IMR-90 (cell line): ENCODE measurements around the gene WDR1. TPM values are rescaled to one million over a fixed set of nuclear protein-coding genes. Genes with fewer than 3 reads are reported as not detected.

Source experiments
- ATAC-seq: fragments of 200-7000 bp; cut with Tn5 transposase; 2 replicates; pipeline ENCODE4 v1.9.1; 2020; ENCODE audit warnings: low read depth, mild to moderate bottlenecking, moderate library complexity
- BruUV-seq: library from RNA; stranded (reverse); fragments of 400-500 nt; replicated peaks from 2 replicates; lab custom pipeline; 2021; lab: Mats Ljungman, UMichigan
- CTCF ChIA-PET: fragments of 300-600 bp; formaldehyde crosslinking; extraction: SDS; loops from one replicate; lab custom pipeline; 2021; ENCODE audit warnings: antibody characterized with exemption; lab: Yijun Ruan, JAX
- POLR2A ChIA-PET: fragments of 300-600 bp; sonication (Branson Sonifier 250); formaldehyde crosslinking; loops from one replicate; lab custom pipeline; 2022; ENCODE audit warnings: antibody characterized with exemption; ENCODE audit not compliant: unreplicated experiment; lab: Charles Lee
- DNase-seq: peaks from one replicate; pipeline ENCODE4 v3.0.0; 2013
- H2AFZ ChIP-seq: replicated peaks from 2 replicates; pipeline ENCODE3; 2013; ENCODE audit warnings: low read length, mild to moderate bottlenecking; ENCODE audit not compliant: poor library complexity
- H2AK5ac ChIP-seq: 2 replicates; pipeline ENCODE4 v1.6.1; 2013; ENCODE audit warnings: low read depth, low read length, inconsistent platforms
- H2AK9ac ChIP-seq: replicated peaks from 2 replicates; pipeline ENCODE3; 2013; ENCODE audit warnings: mild to moderate bottlenecking, low read depth, low read length, moderate library complexity; ENCODE audit not compliant: poor library complexity
- H2BK120ac ChIP-seq: 2 replicates; pipeline ENCODE4 v1.6.1; 2013; ENCODE audit warnings: low read depth, low read length, inconsistent platforms
- H2BK15ac ChIP-seq: 3 replicates; pipeline ENCODE4 v1.6.1; 2013; ENCODE audit warnings: low read depth, low read length, inconsistent platforms
- H2BK20ac ChIP-seq: 2 replicates; pipeline ENCODE4 v1.6.1; 2013; ENCODE audit warnings: low read depth, mild to moderate bottlenecking, inconsistent platforms, low read length, moderate library complexity
- H2BK5ac ChIP-seq: 2 replicates; pipeline ENCODE4 v1.6.1; 2013; ENCODE audit warnings: mild to moderate bottlenecking, low read depth, low read length, inconsistent platforms; ENCODE audit not compliant: poor library complexity, severe bottlenecking
- H3K14ac ChIP-seq: replicated peaks from 2 replicates; pipeline ENCODE4 v1.6.1; 2013; ENCODE audit warnings: low read depth, low read length, inconsistent platforms
- H3K18ac ChIP-seq: 2 replicates; pipeline ENCODE4 v1.6.1; 2013; ENCODE audit warnings: low read depth, low read length, control low read depth
- H3K23ac ChIP-seq: 2 replicates; pipeline ENCODE4 v1.6.1; 2013; ENCODE audit warnings: low read depth, low read length, inconsistent platforms
- H3K27ac ChIP-seq: 2 replicates; pipeline ENCODE4 v1.5.1; 2013; ENCODE audit warnings: mild to moderate bottlenecking, control low read depth, low read length; ENCODE audit not compliant: insufficient read depth
- H3K27me3 ChIP-seq: 2 replicates; pipeline ENCODE4 v1.6.1; 2013; ENCODE audit warnings: low read length; ENCODE audit not compliant: control insufficient read depth, insufficient read depth
- H3K36me3 ChIP-seq: 2 replicates; pipeline ENCODE4 v1.6.1; 2013; ENCODE audit warnings: low read length, mixed read lengths; ENCODE audit not compliant: control insufficient read depth, insufficient read depth
- H3K4ac ChIP-seq: 2 replicates; pipeline ENCODE4 v1.6.1; 2013; ENCODE audit warnings: low read depth, low read length, inconsistent platforms
- H3K4me1 ChIP-seq: 2 replicates; pipeline ENCODE4 v1.6.1; 2013; ENCODE audit warnings: low read length, mixed read lengths; ENCODE audit not compliant: control insufficient read depth, insufficient read depth
- H3K4me2 ChIP-seq: 2 replicates; pipeline ENCODE4 v1.6.1; 2013; ENCODE audit warnings: low read depth, mild to moderate bottlenecking, control low read depth, low read length, moderate library complexity
- H3K4me3 ChIP-seq: 2 replicates; pipeline ENCODE4 v1.5.1; 2013; ENCODE audit warnings: low read depth, mild to moderate bottlenecking, control low read depth, low read length, moderate library complexity; ENCODE audit not compliant: insufficient read depth
- H3K56ac ChIP-seq: 2 replicates; pipeline ENCODE4 v1.6.1; 2013; ENCODE audit warnings: low read length, inconsistent platforms; ENCODE audit not compliant: insufficient read depth; ENCODE audit errors: extremely low read depth
- H3K79me1 ChIP-seq, 2 experiments: 2 replicates each; pipeline ENCODE4 v1.6.1; 2013; ENCODE audit warnings: low read length in 2 of 2, inconsistent platforms in 1 of 2, low read depth in 1 of 2
- H3K9ac ChIP-seq: 2 replicates; pipeline ENCODE4 v1.6.1; 2013; ENCODE audit warnings: low read depth, low read length, control low read depth
- H3K9me1 ChIP-seq: 2 replicates; pipeline ENCODE4 v1.6.1; 2013; ENCODE audit warnings: low read length, inconsistent platforms; ENCODE audit not compliant: insufficient read depth
- H3K9me3 ChIP-seq: 2 replicates; pipeline ENCODE4 v1.6.1; 2013; ENCODE audit warnings: low read length; ENCODE audit not compliant: control insufficient read depth, insufficient read depth
- H4K20me1 ChIP-seq: 2 replicates; pipeline ENCODE4 v1.6.1; 2013; ENCODE audit warnings: low read length, inconsistent platforms; ENCODE audit not compliant: insufficient read depth
- H4K5ac ChIP-seq: 2 replicates; pipeline ENCODE4 v1.6.1; 2013; ENCODE audit warnings: mild to moderate bottlenecking, low read depth, low read length, control low read depth
- H4K8ac ChIP-seq, 2 experiments: 2 replicates each; pipeline ENCODE4 v1.6.1; 2013; ENCODE audit warnings: low read depth in 2 of 2, low read length in 2 of 2, control low read depth in 1 of 2, inconsistent platforms in 1 of 2
- H4K91ac ChIP-seq: 2 replicates; pipeline ENCODE4 v1.6.1; 2013; ENCODE audit warnings: low read depth, low read length, inconsistent platforms; ENCODE audit not compliant: insufficient read depth
- BHLHE40 ChIP-seq: fragments of 150-350 bp; IDR thresholded peaks from 2 replicates; pipeline ENCODE4 v1.6.1; 2016; ENCODE audit warnings: mild to moderate bottlenecking, low read depth, low read length
- CHD1 ChIP-seq: IDR thresholded peaks from 2 replicates; pipeline ENCODE4 v1.6.1; 2012; ENCODE audit warnings: low read depth, low read length, improper control_type of control experiment
- CTCF ChIP-seq: conservative IDR thresholded peaks from 2 replicates; pipeline ENCODE4 v1.5.1; 2012; ENCODE audit warnings: mild to moderate bottlenecking, low read depth, low read length, improper control_type of control experiment
- FOS ChIP-seq: fragments of 150-350 bp; IDR thresholded peaks from 2 replicates; pipeline ENCODE4 v1.6.1; 2016; ENCODE audit warnings: low read depth, low read length
- NFE2L2 ChIP-seq: fragments of 150-350 bp; IDR thresholded peaks from 2 replicates; pipeline ENCODE4 v1.6.1; 2016; ENCODE audit warnings: low read depth, mild to moderate bottlenecking, low read length
- POLR2A ChIP-seq: IDR thresholded peaks from 2 replicates; pipeline ENCODE4 v1.6.1; 2012; ENCODE audit warnings: mild to moderate bottlenecking, low read depth, low read length
- RAD21 ChIP-seq: IDR thresholded peaks from 2 replicates; pipeline ENCODE4 v1.6.1; 2012; ENCODE audit warnings: low read length, improper control_type of control experiment
- RCOR1 ChIP-seq: IDR thresholded peaks from 2 replicates; pipeline ENCODE4 v1.6.1; 2012; ENCODE audit warnings: mild to moderate bottlenecking, low read length, improper control_type of control experiment; ENCODE audit not compliant: insufficient replicate concordance
- RFX5 ChIP-seq: IDR thresholded peaks from 2 replicates; pipeline ENCODE4 v1.8.0; 2012; ENCODE audit warnings: low read depth, mild to moderate bottlenecking, low read length, moderate library complexity
- SMC3 ChIP-seq: fragments of 150-350 bp; IDR thresholded peaks from 2 replicates; pipeline ENCODE4 v1.6.1; 2016; ENCODE audit warnings: low read depth, mild to moderate bottlenecking, antibody characterized with exemption, low read length, moderate library complexity
- USF2 ChIP-seq: fragments of 150-350 bp; IDR thresholded peaks from 2 replicates; pipeline ENCODE4 v1.6.1; 2017; ENCODE audit warnings: mild to moderate bottlenecking, antibody characterized with exemption, low read length, low read depth
- dilution Hi-C: fragments of 300-500 bp; cut with HindIII; formaldehyde crosslinking; loops from one replicate; pipeline ENCODE4 v1.14.3; 2018; ENCODE audit warnings: low sequenced_read_pairs; ENCODE audit not compliant: unreplicated experiment
- in situ Hi-C: fragments of 300-500 bp; cut with MboI; formaldehyde crosslinking; loops from 3 replicates; pipeline ENCODE4 v1.14.3; 2019; ENCODE audit warnings: low sequenced_read_pairs, inconsistent platforms, mixed read lengths
- intact Hi-C: fragments of 100-400 bp; cut with micrococcal nuclease; formaldehyde crosslinking; loops from 2 replicates; pipeline ENCODE4 v1.10.0; 2022
- polyA plus RNA-seq, 3 experiments: library from polyadenylated mRNA; depleted of rRNA; stranded (reverse); fragments of >200 nt; gene quantifications; 2 replicates each; pipeline ENCODE4 v1.2.3, GENCODE V29; 2012; ENCODE audit warnings: low replicate concordance in 1 of 3
- total RNA-seq: library from RNA; depleted of rRNA; stranded (reverse); fragments of >200 nt; gene quantifications from 2 replicates; pipeline ENCODE4 v1.2.3, GENCODE V29; 2012

Gene WDR1
- total and polyA plus RNA-seq, 2 of the 4 experiments (the other 2 are of a cell fraction): 725 to 992 TPM

- in situ Hi-C loops: loop anchor here (5.0 kb wide), 1 partner anchor 388 kb away; no protein-coding TSS in a partner anchor
- H3K9me3 ChIP-seq: no peaks in the 10 kb centered on the region
- H3K27me3 ChIP-seq: peaks cover 15% of the 10 kb centered on the region
- no peak overlapping the region for H2BK120ac ChIP-seq
- intact Hi-C loops: no loop called here
- no peaks in the 10 kb centered on the region for H3K79me1 ChIP-seq
- no peak overlapping the region for H3K56ac ChIP-seq
- H2BK5ac ChIP-seq: no peak overlapping the region
- H3K36me3 ChIP-seq: no peaks in the 10 kb centered on the region
- BruUV-seq: no TSS peak
- no peak overlapping the region for H3K4me2 ChIP-seq
- H4K8ac ChIP-seq: no peak overlapping the region
- H4K5ac ChIP-seq: no peak overlapping the region
- H3K14ac ChIP-seq: no peak overlapping the region
- H3K27ac ChIP-seq: no peak overlapping the region
- no peak for DNase-seq
- H3K9ac ChIP-seq: no peak overlapping the region
- no peak for ATAC-seq
- ChIA-PET CTCF (interaction anchor here (0.7 kb wide), 1 partner anchor 243 kb away, joined by 4 read pairs; no protein-coding TSS in a partner anchor), POLR2A (no interaction called here)
- H3K4me1 ChIP-seq: peaks cover 2% of the 10 kb centered on the region
- H2AFZ ChIP-seq: no peak overlapping the region
- dilution Hi-C loops: loop anchor here (25.0 kb wide), 1 partner anchor 253 kb away; no protein-coding TSS in a partner anchor
- no peaks in the 10 kb centered on the region for H3K9me1 ChIP-seq
- no peak overlapping the region for H2AK9ac ChIP-seq
- no peak overlapping the region for H3K18ac ChIP-seq
- H2AK5ac ChIP-seq: no peak overlapping the region
- H3K4me3 ChIP-seq: no peak overlapping the region
- no peak overlapping the region for H3K23ac ChIP-seq
- no peak overlapping the region for H3K4ac ChIP-seq
- H2BK20ac ChIP-seq: no peak overlapping the region
- TF ChIP-seq FOS: no peak
- TF ChIP-seq CTCF: no peak
- TF ChIP-seq USF2: no peak
- TF ChIP-seq SMC3: no peak
- TF ChIP-seq BHLHE40: no peak
- TF ChIP-seq RCOR1: no peak
- no peak for TF ChIP-seq CHD1
- no peak for TF ChIP-seq RAD21
- no peak for TF ChIP-seq RFX5
- TF ChIP-seq NFE2L2: no peak
- TF ChIP-seq POLR2A: no peak
- no peak overlapping the region for H2BK15ac ChIP-seq
- H4K20me1 ChIP-seq: no peaks in the 10 kb centered on the region
- no peak overlapping the region for H4K91ac ChIP-seq
These were observed 43.1 kb upstream of the WDR1 start for GRCh38 chr4:10159671-10160070.
